HEK293 (cell line): ENCODE results near the gene NDE1.

ENCODE experiments used
- CTCF ChIP-seq: fragments of 450-650 bp; formaldehyde crosslinking; IDR thresholded peaks from 2 replicates; pipeline ENCODE4 v1.5.1; 2016; ENCODE audit warnings: missing biosample characterization, missing genetic modification characterization
- KLF16 ChIP-seq: fragments of 450-650 bp; formaldehyde crosslinking; IDR thresholded peaks from 2 replicates; pipeline ENCODE4 v1.5.1; 2017; ENCODE audit warnings: missing biosample characterization, missing genetic modification characterization
- MZF1 ChIP-seq: fragments of 450-650 bp; formaldehyde crosslinking; IDR thresholded peaks from 2 replicates; pipeline ENCODE4 v1.5.1; 2017; ENCODE audit warnings: missing biosample characterization, missing genetic modification characterization, borderline replicate concordance
- SCRT2 ChIP-seq: fragments of 450-650 bp; formaldehyde crosslinking; IDR thresholded peaks from 2 replicates; pipeline ENCODE4 v1.5.1; 2016; ENCODE audit warnings: missing biosample characterization, missing genetic modification characterization
- ZBTB1 ChIP-seq: fragments of 450-650 bp; formaldehyde crosslinking; IDR thresholded peaks from 2 replicates; pipeline ENCODE4 v1.5.1; 2016; ENCODE audit warnings: missing biosample characterization, missing genetic modification characterization
- ZBTB21 ChIP-seq: fragments of 450-650 bp; formaldehyde crosslinking; IDR thresholded peaks from 2 replicates; pipeline ENCODE4 v1.5.1; 2017; ENCODE audit warnings: missing biosample characterization, missing genetic modification characterization
- ZNF140 ChIP-seq: fragments of 450-650 bp; formaldehyde crosslinking; IDR thresholded peaks from 2 replicates; pipeline ENCODE4 v1.5.1; 2016; ENCODE audit warnings: missing biosample characterization, missing genetic modification characterization
- ZNF16 ChIP-seq: fragments of 450-650 bp; formaldehyde crosslinking; IDR thresholded peaks from 2 replicates; pipeline ENCODE4 v1.5.1; 2016; ENCODE audit warnings: low read depth, missing biosample characterization, missing genetic modification characterization
- ZNF292 ChIP-seq: fragments of 450-650 bp; formaldehyde crosslinking; IDR thresholded peaks from 2 replicates; pipeline ENCODE4 v1.5.1; 2016; ENCODE audit warnings: low read depth, missing biosample characterization, missing genetic modification characterization, borderline replicate concordance

GRCh38 chr16:15613676-15614075 is 36.4 kb upstream of the NDE1 start:
- TF ChIP-seq CTCF (tag by site-specific recombination) (no peak), ZNF140 (tag by site-specific recombination) (no peak), ZNF292 (tag by site-specific recombination) (no peak), MZF1 (tag by site-specific recombination) (no peak), ZBTB1 (tag by site-specific recombination) (no peak), SCRT2 (no peak), KLF16 (tag by site-specific recombination) (no peak), ZBTB21 (tag by site-specific recombination) (no peak), ZNF16 (no peak)
